Muscle layer of colon (tissue), 2 donors: ENCODE measurements around the gene TMEM41A.

ENCODE experiments used
- H3K27ac ChIP-seq: one replicate; pipeline ENCODE4 v1.7.0; 2013; ENCODE audit warnings: low read depth, mild to moderate bottlenecking, low read length, moderate library complexity
- H3K27me3 ChIP-seq, 2 donors: one replicate each; pipeline ENCODE4 v1.7.0; 2013; ENCODE audit warnings: low read length in 2 of 2, mild to moderate bottlenecking in 2 of 2; ENCODE audit not compliant: insufficient read depth in 2 of 2, control insufficient read depth in 1 of 2
- H3K36me3 ChIP-seq: one replicate; pipeline ENCODE4 v1.7.0; 2013; ENCODE audit warnings: mild to moderate bottlenecking, low read length; ENCODE audit not compliant: insufficient read depth
- H3K4me1 ChIP-seq: one replicate; pipeline ENCODE4 v1.7.0; 2013; ENCODE audit warnings: mild to moderate bottlenecking, low read length; ENCODE audit not compliant: insufficient read depth
- H3K4me3 ChIP-seq, 2 donors: one replicate each; pipeline ENCODE4 v1.7.0; 2013; ENCODE audit warnings: low read length in 2 of 2, low read depth in 1 of 2, mild to moderate bottlenecking in 1 of 2, moderate library complexity in 1 of 2
- H3K9ac ChIP-seq: one replicate; pipeline ENCODE4 v1.7.0; 2013; ENCODE audit warnings: low read length
- H3K9me3 ChIP-seq: one replicate; pipeline ENCODE4 v1.7.0; 2013; ENCODE audit warnings: mild to moderate bottlenecking, low read length
- donor health status: abdominal sarcoma.
- donor health status: Adenocarcinoma of cecum.

TMEM41A gene

GRCh38 chr3:185498503-185499396 is at the start of gene TMEM41A:
Gene TMEM41A, minus strand, starts transcription at chr3:185499035. Its CDS starts 74 bp downstream, at chr3:185498961.
- Histone ChIP-seq H3K4me3 (peak within 1 kb of the TSS; percentile 79 to 100), H3K9me3 (no peaks in the 10 kb centered on the region), H3K27me3 (no peaks in the 10 kb centered on the region), H3K9ac (peak within 1 kb of the TSS; percentile 95), H3K27ac (peak within 1 kb of the TSS; percentile 83), H3K4me1 (peaks cover 12% of the 10 kb centered on the region), H3K36me3 (peaks cover 31% of the 10 kb centered on the region)

GRCh38 chr3:185540695-185541094 is 41.9 kb upstream of the TMEM41A start:
- H3K27me3 ChIP-seq = no peaks in the 10 kb centered on the region
- no peaks in the 10 kb centered on the region for H3K4me1 ChIP-seq
- no peak overlapping the region for H3K9ac ChIP-seq

GRCh38 chr3:185539934-185540333 is 41.1 kb upstream of the TMEM41A start:
- no peak overlapping the region for H3K27ac ChIP-seq
- H3K4me3 ChIP-seq = no peak overlapping the region
- no peaks in the 10 kb centered on the region for H3K4me1 ChIP-seq

More at GRCh38 chr3:185540695-185541094, 41.9 kb upstream of the TMEM41A start:
- Histone ChIP-seq H3K9me3 (no peaks in the 10 kb centered on the region), H3K27ac (no peak overlapping the region), H3K4me3 (no peak overlapping the region), H3K36me3 (no peaks in the 10 kb centered on the region)

GRCh38 chr3:185537369-185537970 is 38.6 kb upstream of the TMEM41A start:
- Histone ChIP-seq H3K9ac (no peak overlapping the region), H3K27me3 (no peaks in the 10 kb centered on the region), H3K4me3 (no peak overlapping the region), H3K9me3 (no peaks in the 10 kb centered on the region), H3K27ac (no peak overlapping the region), H3K4me1 (no peaks in the 10 kb centered on the region), H3K36me3 (no peaks in the 10 kb centered on the region)

More at GRCh38 chr3:185539934-185540333, 41.1 kb upstream of the TMEM41A start:
- no peaks in the 10 kb centered on the region for H3K27me3 ChIP-seq
- H3K9me3 ChIP-seq = no peaks in the 10 kb centered on the region
- no peak overlapping the region for H3K9ac ChIP-seq
- no peaks in the 10 kb centered on the region for H3K36me3 ChIP-seq

GRCh38 chr3:185534511-185534910 is 35.7 kb upstream of the TMEM41A start:
- Histone ChIP-seq H3K27ac (no peak overlapping the region), H3K9me3 (no peaks in the 10 kb centered on the region), H3K36me3 (no peaks in the 10 kb centered on the region), H3K4me1 (no peaks in the 10 kb centered on the region), H3K9ac (no peak overlapping the region), H3K27me3 (no peaks in the 10 kb centered on the region), H3K4me3 (no peak overlapping the region)

- Histone ChIP-seq H3K9me3 (no peaks in the 10 kb centered on the region), H3K27me3 (no peaks in the 10 kb centered on the region), H3K9ac (no peak overlapping the region), H3K4me3 (no peak overlapping the region), H3K27ac (no peak overlapping the region), H3K4me1 (no peaks in the 10 kb centered on the region), H3K36me3 (no peaks in the 10 kb centered on the region)
These were observed 34.1 kb upstream of the TMEM41A start for GRCh38 chr3:185532901-185533300.

GRCh38 chr3:185530856-185531255 is 32.0 kb upstream of the TMEM41A start:
- Histone ChIP-seq H3K4me3 (no peak overlapping the region), H3K27ac (no peak overlapping the region), H3K9ac (no peak overlapping the region), H3K9me3 (no peaks in the 10 kb centered on the region), H3K36me3 (no peaks in the 10 kb centered on the region), H3K27me3 (peaks cover 0 to 4% of the 10 kb centered on the region in 2 donors), H3K4me1 (no peaks in the 10 kb centered on the region)

- no peak overlapping the region for H3K27ac ChIP-seq
- no peak overlapping the region for H3K4me3 ChIP-seq
- H3K9ac ChIP-seq = no peak overlapping the region
- H3K27me3 ChIP-seq = peaks cover 0 to 4% of the 10 kb centered on the region in 2 donors
- no peaks in the 10 kb centered on the region for H3K9me3 ChIP-seq
- H3K36me3 ChIP-seq = no peaks in the 10 kb centered on the region
- H3K4me1 ChIP-seq = no peaks in the 10 kb centered on the region
These were observed 29.7 kb upstream of the TMEM41A start for GRCh38 chr3:185528532-185528931.

GRCh38 chr3:185527364-185527763 is 28.5 kb upstream of the TMEM41A start:
- H3K27ac ChIP-seq = no peak overlapping the region
- no peaks in the 10 kb centered on the region for H3K9me3 ChIP-seq
- H3K4me3 ChIP-seq = no peak overlapping the region
- H3K27me3 ChIP-seq = peaks cover 0 to 4% of the 10 kb centered on the region in 2 donors
- H3K4me1 ChIP-seq = no peaks in the 10 kb centered on the region
- no peak overlapping the region for H3K9ac ChIP-seq
- H3K36me3 ChIP-seq = no peaks in the 10 kb centered on the region

GRCh38 chr3:185526349-185526951 is 27.6 kb upstream of the TMEM41A start:
- no peaks in the 10 kb centered on the region for H3K4me1 ChIP-seq
- H3K9ac ChIP-seq = no peak overlapping the region
- H3K27ac ChIP-seq = no peak overlapping the region
- peaks cover 0 to 4% of the 10 kb centered on the region in 2 donors for H3K27me3 ChIP-seq
- no peaks in the 10 kb centered on the region for H3K9me3 ChIP-seq
- no peaks in the 10 kb centered on the region for H3K36me3 ChIP-seq
- H3K4me3 ChIP-seq = no peak overlapping the region

GRCh38 chr3:185521349-185522138 is 22.7 kb upstream of the TMEM41A start:
- no peaks in the 10 kb centered on the region for H3K36me3 ChIP-seq
- no peaks in the 10 kb centered on the region for H3K9me3 ChIP-seq
- H3K4me3 ChIP-seq = no peak overlapping the region
- no peak overlapping the region for H3K27ac ChIP-seq
- H3K4me1 ChIP-seq = no peaks in the 10 kb centered on the region
- no peaks in the 10 kb centered on the region for H3K27me3 ChIP-seq
- H3K9ac ChIP-seq = no peak overlapping the region
